ENCODE measurements around the gene RAB26.

Gene RAB26

GRCh38 chr16:2142942-2143877 is 5.2 kb upstream of the RAB26 start:
- peak in 27 of 56 donors; percentile 15 to 83 (median 46) for DNase-seq

- no peak for DNase-seq
Observed at GRCh38 chr16:2143878-2144485, 4.4 kb upstream of the RAB26 start.

- DNase-seq, result no peak
Observed at GRCh38 chr16:2145843-2146242, 2.6 kb upstream of the RAB26 start.

DNA sequence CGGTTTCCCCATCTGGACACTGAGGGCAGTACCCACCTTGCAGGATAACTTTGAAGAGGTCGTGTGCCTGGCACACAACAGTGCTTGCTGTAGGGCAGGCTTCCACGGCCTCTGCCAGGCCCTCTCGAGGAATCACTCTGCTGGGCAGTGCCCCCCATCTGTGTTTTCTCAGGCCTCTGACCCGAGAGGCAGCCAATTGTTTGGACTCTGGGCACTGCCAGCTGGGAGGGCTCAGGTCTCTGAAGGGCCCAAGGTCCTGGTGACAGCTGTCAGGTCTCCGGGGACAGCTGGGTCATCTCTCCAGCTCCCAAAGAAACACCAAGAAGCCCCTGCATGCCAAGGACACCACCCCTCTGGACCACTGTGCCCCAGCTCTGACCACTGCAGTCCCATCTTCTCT is 1.0 kb upstream of the RAB26 start:
- DNase-seq, result no peak

DNA sequence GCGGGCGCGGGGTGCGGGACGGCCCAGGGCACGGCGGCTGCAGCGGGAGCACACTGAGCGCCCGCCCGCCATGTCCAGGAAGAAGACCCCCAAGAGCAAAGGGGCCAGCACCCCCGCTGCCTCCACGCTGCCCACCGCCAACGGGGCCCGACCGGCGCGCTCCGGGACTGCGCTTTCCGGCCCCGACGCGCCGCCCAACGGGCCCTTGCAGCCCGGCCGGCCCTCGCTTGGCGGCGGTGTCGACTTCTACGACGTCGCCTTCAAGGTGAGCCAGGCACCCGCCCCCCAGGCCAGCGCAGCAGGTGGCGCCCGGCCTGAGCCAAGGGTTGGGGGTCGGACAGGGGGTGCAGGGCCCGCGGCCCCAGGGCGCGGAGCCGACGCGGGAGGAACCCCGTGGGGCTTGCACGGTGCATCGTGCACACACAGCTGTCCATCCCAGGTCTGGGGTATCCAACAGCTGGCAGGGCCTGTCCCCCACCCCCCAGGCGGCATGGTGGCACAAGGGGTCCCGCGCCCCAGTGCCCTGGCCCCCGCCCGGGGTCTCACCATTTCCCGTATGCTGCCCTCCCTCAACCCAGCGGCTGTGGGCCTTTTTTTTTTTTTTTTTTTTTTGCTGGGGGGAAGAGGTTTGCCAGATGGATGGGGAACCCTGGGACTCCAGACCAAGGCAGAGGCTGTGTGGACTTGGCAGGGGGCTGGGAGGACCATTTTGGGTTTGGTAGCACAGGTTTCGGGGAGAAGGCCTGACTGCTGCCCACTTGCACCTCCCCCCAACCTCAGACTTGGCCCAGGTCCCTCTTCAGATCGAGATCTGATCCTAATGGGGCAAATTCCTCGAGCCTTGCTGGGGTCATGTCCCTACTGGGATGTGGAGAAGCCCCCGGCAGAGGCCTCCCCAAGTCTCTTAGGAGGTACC is 547 bp downstream of the RAB26 start:
- DNase-seq, result no peak

- DNase-seq, result no peak
Observed at GRCh38 chr16:2149630-2150417, 1.4 kb downstream of the RAB26 start.

- DNase-seq, result no peak
Observed at GRCh38 chr16:2150418-2151187, 2.2 kb downstream of the RAB26 start.

GRCh38 chr16:2151188-2152091 is 3.0 kb downstream of the RAB26 start:
- DNase-seq, result no peak

- no peak for DNase-seq
Observed at GRCh38 chr16:2152695-2153506, 4.5 kb downstream of the RAB26 start.

- no peak for DNase-seq
Observed at GRCh38 chr16:2154533-2155090, 6.2 kb downstream of the RAB26 start.

- peak; percentile 83 to 100 (median 99) for DNase-seq
Observed at GRCh38 chr16:2155091-2155950, 6.9 kb downstream of the RAB26 start, which contains the start of gene TRAF7. TSS of gene TRAF7 (plus strand) at chr16:2155782. CDS start at chr16:2163921, 8,139 bp downstream.

- peak in 3 of 56 donors; percentile 24 to 46 (median 31) for DNase-seq
Observed at GRCh38 chr16:2155977-2156848, 7.8 kb downstream of the RAB26 start.

GRCh38 chr16:2156849-2157224 is 8.4 kb downstream of the RAB26 start:
- DNase-seq, result no peak

- peak in 4 of 56 donors; percentile 14 to 56 (median 42) for DNase-seq
Observed at GRCh38 chr16:2157480-2158261, 9.2 kb downstream of the RAB26 start.

DNA sequence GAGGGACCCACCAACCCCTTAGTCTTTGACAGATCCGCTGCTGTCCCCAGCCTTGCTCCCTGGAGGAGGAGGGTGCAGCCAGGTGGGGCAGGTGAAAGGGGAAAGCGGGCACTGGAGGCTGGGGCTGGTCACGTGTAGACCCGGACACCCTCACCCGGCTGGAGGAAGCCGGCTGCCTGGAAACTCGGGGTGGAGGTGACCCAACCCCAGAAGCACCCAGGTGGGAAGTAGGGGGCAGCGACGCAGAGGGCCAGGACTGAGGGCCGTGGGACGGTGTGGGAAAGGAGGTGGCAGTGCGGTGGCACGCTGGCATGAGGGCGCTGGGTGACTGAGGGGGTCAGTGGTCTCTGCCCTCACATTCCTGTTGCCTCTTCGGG is 9.8 kb downstream of the RAB26 start:
- no peak for DNase-seq

Data from amygdala (tissue), 56 donors.